HUDEP-2 (cell line): ENCODE results near the gene SEC14L5.
"Not testable (repeated sequence)": the region's sequence is repeated elsewhere in the genome, so short reads cannot be mapped to it uniquely, and the experiment has no call there.

Experiments
- DNase-seq, 76 experiments: peaks; one replicate each; lab custom pipeline; 2025; ENCODE audit not compliant: unreplicated experiment in 76 of 76; lab: John Stamatoyannopoulos, UW

Gene SEC14L5

DNA sequence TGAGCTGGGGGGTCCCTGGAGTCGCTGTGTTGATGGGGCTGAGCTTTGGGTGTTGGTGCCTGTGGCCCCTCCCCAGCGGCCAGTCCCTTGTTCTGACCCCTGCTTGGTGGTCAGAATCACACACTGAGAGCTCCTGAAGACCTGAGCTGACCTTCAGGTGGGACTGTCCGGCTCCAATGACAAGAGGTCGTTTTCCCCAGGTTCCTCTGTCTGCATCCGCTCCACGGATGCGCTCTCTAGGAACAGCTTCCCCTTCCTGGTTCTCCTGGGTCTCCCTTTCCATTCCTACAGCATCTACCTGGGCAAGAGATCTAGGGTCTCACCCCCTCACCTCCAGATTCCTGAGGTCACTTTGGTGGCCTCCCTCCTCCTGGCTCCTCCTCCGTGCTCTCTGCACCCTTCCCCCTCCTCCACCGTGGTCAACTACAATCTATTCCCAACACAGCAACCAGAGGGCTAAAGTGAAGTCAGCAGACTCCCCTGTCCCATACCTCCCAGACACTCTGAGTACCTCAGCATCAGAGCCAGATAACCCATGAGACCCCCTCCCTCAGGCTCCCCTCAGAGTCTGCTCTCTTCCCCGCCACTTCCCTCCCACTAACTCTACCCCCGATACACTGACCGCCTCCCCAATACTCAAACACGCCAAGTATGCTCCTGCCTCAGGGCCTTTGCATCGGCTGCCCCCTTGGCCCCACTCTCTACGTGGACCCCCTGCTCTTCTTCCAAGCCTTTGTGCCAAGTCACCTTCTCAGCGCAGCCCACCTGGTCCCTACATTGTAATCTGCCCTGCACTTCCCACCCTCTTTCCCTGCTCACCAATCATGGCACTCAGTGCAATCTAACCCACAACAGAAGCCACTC, 9.0 kb upstream of the SEC14L5 start:
- DNase-seq: no peak

GRCh38 chr16:4949986-4950385, 8.1 kb upstream of the SEC14L5 start:
- DNase-seq: no peak

DNA sequence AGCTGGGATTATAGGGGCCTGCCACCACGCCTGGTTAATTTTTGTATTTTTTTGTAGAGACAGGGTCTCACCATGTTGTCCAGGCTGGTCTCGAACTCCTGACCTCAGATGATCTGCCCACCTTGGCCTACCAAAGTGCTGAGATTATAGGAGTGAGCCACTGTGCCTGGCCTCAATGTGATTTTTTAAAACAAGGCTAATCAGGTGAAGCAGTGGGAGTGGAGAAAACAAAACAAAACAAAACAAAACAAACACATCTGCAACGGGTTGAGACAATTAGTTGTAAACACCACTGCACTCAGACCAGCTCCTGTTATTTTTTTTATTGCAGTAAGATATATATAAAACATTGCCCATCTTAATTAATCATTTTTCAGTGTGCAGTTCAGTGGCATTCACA, 6.5 kb upstream of the SEC14L5 start:
- DNase-seq: not testable (repeated sequence)

GRCh38 chr16:4954714-4955113, 3.4 kb upstream of the SEC14L5 start:
- no peak for DNase-seq

- no peak for DNase-seq
These were observed 760 bp upstream of the SEC14L5 start for GRCh38 chr16:4957420-4957719.

GRCh38 chr16:4958510-4959438, 644 bp downstream of the SEC14L5 start:
- no peak for DNase-seq

DNA sequence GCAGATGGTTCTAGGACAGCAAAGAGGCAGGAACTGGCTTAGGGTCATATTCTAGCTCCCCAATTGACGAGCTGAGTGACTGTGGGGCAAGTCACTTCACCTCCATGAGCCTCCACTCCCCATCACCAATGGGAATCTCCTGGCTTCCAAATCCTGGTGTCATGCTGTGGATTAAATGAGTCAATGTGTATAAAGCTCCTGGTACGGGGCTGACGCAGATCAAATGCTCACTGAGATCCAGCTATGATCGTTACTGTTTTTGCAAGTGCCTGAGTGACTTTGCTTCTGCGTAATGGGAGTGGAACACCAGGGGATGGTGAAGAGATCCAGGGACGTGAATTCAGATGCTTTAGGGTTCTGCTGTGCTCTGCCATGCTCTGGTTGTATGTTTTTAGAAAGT, 2.4 kb downstream of the SEC14L5 start:
- DNase-seq: no peak

DNA sequence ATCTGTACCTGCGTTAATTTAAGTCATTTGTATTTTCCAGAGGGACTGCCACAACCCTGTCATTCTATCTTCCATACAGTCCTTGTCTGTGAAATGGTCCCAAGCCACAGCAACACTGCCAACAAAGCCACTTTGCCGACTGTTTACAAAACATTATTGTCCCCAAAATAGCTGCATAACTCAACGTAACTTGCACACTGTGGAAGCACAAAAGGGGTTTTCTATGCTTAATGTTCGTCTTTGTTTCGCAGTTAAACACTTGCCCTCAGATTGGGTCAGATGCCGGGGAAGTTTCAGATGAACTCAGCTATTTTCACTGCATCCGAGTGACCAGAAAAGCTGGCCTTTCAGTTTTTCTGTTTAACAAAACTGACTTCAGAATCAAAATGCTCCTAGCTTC, 4.6 kb downstream of the SEC14L5 start:
- DNase-seq: no peak

DNA sequence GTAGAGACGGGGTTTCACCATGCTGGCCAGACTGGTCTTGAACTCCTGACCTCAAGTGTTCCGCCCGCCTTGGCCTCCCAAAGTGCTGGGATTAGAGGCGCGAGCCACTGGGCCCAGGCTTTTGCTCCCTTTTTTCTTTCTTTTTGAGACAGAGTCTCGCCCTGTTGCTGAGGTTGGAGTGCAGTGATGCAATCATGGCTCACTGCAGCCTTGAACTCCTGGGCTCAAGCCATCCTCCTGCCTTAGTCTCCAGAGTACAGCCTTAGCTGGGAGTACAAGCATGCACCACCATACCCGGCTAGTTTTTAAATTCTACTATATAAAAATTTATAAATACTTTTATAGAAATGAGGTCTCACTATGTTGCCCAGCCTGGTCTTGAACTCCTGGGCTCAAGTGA, 5.4 kb downstream of the SEC14L5 start:
- not testable (repeated sequence) for DNase-seq

GRCh38 chr16:4966736-4967453, 8.8 kb downstream of the SEC14L5 start:
- no peak for DNase-seq

- not testable (repeated sequence) for DNase-seq
These were observed 10.1 kb downstream of the SEC14L5 start for GRCh38 chr16:4968278-4968677.

GRCh38 chr16:4968879-4969483, 10.9 kb downstream of the SEC14L5 start:
- DNase-seq: no peak

- no peak for DNase-seq
These were observed 11.9 kb downstream of the SEC14L5 start for GRCh38 chr16:4970010-4970409.

GRCh38 chr16:4972938-4973587, 14.9 kb downstream of the SEC14L5 start:
- no peak for DNase-seq

- no peak for DNase-seq
These were observed 17.9 kb downstream of the SEC14L5 start for GRCh38 chr16:4976079-4976478.

GRCh38 chr16:4976611-4977145, 18.5 kb downstream of the SEC14L5 start:
- DNase-seq: no peak

DNA sequence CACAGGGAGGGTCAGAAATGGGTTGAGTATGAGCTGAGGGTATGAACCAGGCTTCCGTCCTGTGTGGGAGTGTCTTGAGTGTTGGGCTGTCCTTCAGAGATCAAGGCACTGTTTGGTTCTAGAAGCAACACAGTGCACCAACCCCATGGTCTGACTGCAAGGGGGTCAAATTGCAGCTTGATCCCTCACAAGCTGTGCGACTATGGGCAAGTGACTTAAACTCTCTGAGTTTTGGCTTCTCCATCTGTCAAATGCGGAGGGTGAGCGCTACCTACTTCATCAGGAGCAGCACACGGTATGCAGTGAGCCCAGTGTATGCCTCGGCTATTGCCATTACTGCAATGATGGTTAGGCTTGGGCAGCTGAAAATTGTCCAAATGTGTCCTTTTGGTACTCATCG, 21.0 kb downstream of the SEC14L5 start:
- no peak for DNase-seq

- no peak for DNase-seq
These were observed 21.9 kb downstream of the SEC14L5 start for GRCh38 chr16:4979736-4980660.

GRCh38 chr16:4980691-4981090, 22.6 kb downstream of the SEC14L5 start:
- DNase-seq: no peak
